Measurements from ENCODE around the gene DNAH8.

GRCh38 chr6:38806271-38806670, 91.2 kb downstream of the DNAH8 start:
- TF ChIP-seq CTCF (IDR thresholded peaks at IDR 0.05 in 2 of 3, conservative IDR thresholded peaks at IDR 0.05 in 1 of 3; ENCODE audit: borderline replicate concordance in 1 of 3, insufficient read depth in 1 of 3, low read depth in 2 of 3, low read length in 2 of 3) (no peak), EGR1 (IDR thresholded peaks at IDR 0.05; ENCODE audit: low read depth) (no peak), FOSL1 (IDR thresholded peaks at IDR 0.05; ENCODE audit: low read depth) (no peak), POLR2A (IDR thresholded peaks at IDR 0.05; ENCODE audit: borderline replicate concordance, extremely low read depth, insufficient read depth, insufficient read length) (no peak), EZH2 (IDR thresholded peaks at IDR 0.05) (no peak), RAD21 (IDR thresholded peaks at IDR 0.05; ENCODE audit: low read depth) (no peak), CEBPB (IDR thresholded peaks at IDR 0.05; ENCODE audit: low read depth) (no peak), SRF (IDR thresholded peaks at IDR 0.05; ENCODE audit: low read depth) (no peak), EZH2phosphoT487 (IDR thresholded peaks at IDR 0.05; ENCODE audit: borderline replicate concordance) (no peak), POLR2AphosphoS5 (IDR thresholded peaks at IDR 0.05; ENCODE audit: low read depth, low read length) (no peak), ZBTB33 (IDR thresholded peaks at IDR 0.05; ENCODE audit: extremely low read depth, insufficient replicate concordance, low read length) (no peak), SP1 (IDR thresholded peaks at IDR 0.05; ENCODE audit: low read depth) (no peak), CBX3 (IDR thresholded peaks at IDR 0.05; ENCODE audit: low read depth) (no peak), MAX (IDR thresholded peaks at IDR 0.05) (no peak)
